Measurements from ENCODE around the gene LCMT2.

Gene LCMT2, protein sequence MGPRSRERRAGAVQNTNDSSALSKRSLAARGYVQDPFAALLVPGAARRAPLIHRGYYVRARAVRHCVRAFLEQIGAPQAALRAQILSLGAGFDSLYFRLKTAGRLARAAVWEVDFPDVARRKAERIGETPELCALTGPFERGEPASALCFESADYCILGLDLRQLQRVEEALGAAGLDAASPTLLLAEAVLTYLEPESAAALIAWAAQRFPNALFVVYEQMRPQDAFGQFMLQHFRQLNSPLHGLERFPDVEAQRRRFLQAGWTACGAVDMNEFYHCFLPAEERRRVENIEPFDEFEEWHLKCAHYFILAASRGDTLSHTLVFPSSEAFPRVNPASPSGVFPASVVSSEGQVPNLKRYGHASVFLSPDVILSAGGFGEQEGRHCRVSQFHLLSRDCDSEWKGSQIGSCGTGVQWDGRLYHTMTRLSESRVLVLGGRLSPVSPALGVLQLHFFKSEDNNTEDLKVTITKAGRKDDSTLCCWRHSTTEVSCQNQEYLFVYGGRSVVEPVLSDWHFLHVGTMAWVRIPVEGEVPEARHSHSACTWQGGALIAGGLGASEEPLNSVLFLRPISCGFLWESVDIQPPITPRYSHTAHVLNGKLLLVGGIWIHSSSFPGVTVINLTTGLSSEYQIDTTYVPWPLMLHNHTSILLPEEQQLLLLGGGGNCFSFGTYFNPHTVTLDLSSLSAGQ

DNA sequence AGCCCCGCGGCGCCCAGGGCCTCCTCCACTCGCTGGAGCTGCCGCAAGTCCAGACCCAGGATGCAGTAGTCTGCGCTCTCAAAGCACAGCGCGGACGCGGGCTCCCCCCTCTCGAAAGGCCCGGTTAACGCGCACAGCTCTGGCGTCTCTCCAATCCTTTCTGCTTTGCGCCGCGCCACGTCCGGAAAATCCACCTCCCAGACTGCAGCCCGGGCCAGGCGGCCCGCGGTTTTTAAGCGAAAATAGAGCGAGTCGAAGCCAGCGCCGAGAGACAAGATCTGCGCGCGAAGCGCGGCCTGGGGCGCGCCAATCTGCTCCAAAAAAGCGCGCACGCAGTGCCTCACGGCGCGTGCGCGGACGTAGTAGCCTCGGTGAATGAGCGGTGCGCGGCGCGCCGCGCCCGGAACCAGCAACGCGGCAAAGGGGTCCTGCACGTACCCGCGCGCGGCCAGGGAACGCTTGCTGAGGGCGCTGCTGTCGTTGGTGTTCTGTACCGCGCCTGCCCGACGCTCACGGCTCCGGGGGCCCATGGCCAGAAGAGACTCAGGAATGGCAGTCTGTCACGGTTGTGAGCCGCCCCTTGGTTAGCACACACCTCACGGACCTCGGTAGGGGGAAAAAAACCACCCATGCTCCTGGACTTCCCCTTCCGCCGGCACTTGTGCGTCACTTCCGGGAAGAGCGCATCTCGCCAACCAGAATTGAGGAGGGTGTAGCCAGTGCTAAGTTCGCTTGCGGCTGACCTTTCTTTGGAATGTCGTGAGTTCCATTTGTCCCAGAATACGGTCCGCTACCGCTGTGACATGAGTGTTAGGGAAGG is at the start of gene LCMT2:
TSS of gene LCMT2 (minus strand) at position 614 of the 820 bp plus-strand sequence. CDS start at position 530, 84 bp downstream.
- peak; percentile 25 for FAIRE-seq
- TF ChIP-seq, protein P1, sequence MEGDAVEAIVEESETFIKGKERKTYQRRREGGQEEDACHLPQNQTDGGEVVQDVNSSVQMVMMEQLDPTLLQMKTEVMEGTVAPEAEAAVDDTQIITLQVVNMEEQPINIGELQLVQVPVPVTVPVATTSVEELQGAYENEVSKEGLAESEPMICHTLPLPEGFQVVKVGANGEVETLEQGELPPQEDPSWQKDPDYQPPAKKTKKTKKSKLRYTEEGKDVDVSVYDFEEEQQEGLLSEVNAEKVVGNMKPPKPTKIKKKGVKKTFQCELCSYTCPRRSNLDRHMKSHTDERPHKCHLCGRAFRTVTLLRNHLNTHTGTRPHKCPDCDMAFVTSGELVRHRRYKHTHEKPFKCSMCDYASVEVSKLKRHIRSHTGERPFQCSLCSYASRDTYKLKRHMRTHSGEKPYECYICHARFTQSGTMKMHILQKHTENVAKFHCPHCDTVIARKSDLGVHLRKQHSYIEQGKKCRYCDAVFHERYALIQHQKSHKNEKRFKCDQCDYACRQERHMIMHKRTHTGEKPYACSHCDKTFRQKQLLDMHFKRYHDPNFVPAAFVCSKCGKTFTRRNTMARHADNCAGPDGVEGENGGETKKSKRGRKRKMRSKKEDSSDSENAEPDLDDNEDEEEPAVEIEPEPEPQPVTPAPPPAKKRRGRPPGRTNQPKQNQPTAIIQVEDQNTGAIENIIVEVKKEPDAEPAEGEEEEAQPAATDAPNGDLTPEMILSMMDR (IDR thresholded peaks at IDR 0.05; ENCODE audit: insufficient read depth, missing control alignments), result no peak
- DNase-seq (ENCODE audit: insufficient read length, low spot score), result peak; percentile 64

DNA sequence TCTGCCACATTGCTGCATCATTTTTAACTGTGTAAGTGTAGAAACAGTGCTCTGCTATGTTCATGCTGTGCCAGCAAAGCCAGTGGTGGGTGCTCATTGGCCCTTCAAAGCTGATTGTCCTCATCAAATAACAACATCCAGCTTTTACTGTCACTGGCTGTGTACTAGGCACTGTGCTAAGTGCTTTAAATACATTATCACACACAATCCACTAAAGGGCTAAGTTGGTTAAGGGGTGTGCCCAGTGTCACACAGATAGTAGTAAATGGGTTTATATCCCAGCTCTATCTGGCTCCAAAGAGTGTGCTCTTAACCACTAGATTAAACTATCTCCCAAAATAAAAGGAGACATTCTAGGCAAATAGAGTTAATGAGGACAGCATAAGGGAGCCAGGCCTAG is 48.2 kb upstream of the LCMT2 start:
- DNase-seq (ENCODE audit: insufficient read length, low spot score), result no peak
- TF ChIP-seq, protein P1 (IDR thresholded peaks at IDR 0.05; ENCODE audit: insufficient read depth, missing control alignments), result no peak
- no peak for FAIRE-seq

DNA sequence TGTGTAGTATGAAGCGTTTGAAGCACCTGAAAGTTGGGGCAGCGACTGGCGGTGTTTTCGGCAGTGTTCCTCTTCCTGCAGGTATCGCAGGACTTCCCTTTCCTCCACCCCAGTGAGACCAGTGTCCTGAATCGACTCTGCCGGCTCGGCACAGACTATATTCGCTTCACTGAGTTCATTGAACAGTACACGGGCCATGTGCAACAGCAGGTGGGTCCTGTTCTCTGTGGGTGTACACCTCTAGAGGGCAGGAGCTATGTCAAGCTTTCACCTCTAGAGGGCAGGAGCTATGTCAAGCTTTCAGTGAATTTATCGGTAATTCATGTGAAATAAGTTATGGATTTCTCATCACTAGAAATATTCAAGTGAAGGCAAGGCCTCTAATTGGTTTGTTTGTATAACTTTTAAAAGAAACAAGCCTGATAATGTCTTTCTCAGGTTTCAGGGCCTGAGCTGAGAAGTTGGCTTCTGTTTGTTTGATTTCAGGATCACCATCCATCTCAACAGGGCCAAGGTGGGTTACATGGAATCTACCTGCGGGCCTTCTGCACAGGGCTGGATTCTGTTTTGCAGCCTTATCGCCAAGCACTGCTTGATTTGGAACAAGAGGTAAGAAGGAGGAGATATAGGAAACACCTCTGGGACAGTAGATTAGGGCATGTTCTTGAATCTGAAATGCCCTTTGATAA is 45.8 kb upstream of the LCMT2 start:
- DNase-seq (ENCODE audit: insufficient read length, low spot score), result no peak

DNA sequence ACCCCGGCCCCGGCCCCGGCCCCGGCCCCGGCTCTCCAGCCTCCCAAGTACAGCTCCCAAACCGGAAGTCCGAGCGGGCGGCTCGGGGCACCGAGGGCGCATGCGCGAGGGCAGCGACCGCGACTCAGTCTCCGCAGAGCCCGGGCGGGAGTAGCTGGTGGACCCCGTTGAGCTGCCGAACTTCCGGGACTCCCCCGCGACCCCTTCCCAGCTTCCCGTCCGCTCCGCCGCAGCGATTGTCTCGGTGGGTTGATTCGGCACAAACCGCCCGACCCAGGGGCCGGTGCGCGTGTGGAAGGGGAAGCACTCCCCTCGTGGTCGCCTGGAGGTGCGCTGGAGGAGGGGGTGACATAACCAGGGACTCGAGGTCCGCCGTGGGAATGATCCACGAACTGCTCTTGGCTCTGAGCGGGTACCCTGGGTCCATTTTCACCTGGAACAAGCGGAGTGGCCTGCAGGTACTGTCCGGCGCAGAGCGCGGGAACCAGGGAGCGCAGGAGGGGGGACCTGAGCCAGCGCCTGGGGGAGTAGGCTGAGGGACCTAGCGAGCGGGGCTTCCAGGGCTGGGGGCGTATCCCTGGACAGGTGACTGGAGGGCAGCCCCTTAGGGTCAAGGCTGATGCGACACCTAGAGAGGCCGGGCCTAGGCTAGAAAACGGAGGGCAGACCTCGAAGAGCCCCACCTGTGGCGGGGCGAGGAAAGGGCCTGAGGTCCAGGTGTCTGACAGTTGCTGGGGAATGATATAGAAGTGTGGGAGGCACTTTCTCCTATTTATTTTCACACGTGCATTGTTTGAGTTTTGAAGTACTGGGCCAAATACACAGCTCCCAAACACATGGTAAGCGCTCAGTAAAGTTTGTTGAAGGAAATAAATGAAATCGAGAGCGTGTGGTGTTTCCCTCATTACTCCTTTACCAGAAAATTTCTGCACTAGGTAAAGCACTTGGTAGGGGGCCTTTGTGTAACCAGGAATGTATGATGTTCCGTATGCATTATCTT is 40.9 kb upstream of the LCMT2 start, which contains the start of the genes TUBGCP4 and ZSCAN29:
TSS of gene TUBGCP4 (plus strand) at position 127 of the 1,000 bp plus-strand sequence. CDS start at position 381, 254 bp downstream.
TSS of gene ZSCAN29 (minus strand) at position 69 of the 1,000 bp plus-strand sequence. CDS start 1,130 bp downstream, outside the sequence.
- TF ChIP-seq, protein P1 (IDR thresholded peaks at IDR 0.05; ENCODE audit: insufficient read depth, missing control alignments), result peak; percentile 10
- DNase-seq (ENCODE audit: insufficient read length, low spot score) (peak; percentile 93), FAIRE-seq (no peak)

More for the DNA sequence above, 45.8 kb upstream of the LCMT2 start:
- peak; percentile 55 for FAIRE-seq
- TF ChIP-seq, protein P1 (IDR thresholded peaks at IDR 0.05; ENCODE audit: insufficient read depth, missing control alignments), result peak; percentile 81

DNA sequence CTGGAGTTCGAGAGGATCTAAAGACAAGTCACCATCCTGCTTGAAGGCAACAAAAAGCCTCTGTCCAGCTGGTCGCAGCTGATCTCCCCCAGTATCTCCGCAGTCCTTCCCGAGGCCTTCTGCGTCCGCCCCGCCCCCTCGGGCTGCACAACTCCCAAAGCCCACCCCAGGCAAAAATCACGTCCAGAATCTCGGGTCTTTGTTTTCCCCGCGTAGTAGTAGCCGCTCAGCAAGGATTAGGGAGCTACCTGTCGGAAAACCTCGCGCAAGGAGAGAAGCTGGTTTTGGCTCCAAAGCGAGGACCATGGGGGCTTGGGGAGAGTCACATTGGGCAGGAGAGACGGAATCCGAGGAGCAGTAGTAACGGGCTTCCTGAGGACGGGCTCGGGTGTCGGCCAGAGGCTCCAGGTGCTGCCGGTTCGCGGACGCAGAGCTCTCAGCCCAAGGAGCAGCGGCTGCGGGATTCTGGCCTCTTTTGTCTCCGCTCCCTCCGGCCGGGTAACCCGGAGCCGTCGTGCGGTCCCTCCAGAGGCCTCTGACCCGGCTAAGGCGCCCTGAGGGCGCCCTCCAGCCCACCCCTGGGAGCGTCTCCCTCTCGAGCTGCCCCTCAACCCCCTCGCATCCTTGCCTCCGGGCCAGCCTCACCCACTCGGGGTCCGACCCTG is 40.1 kb upstream of the LCMT2 start:
- DNase-seq (ENCODE audit: insufficient read length, low spot score), result peak; percentile 36
- FAIRE-seq, result no peak
- TF ChIP-seq, protein P1 (IDR thresholded peaks at IDR 0.05; ENCODE audit: insufficient read depth, missing control alignments), result no peak
